RWPE1 (cell line): ENCODE data around the gene ADA.

Experiments used
- CTCF ChIA-PET: fragments of 350-600 bp; sonication (Branson Sonifier 250); formaldehyde crosslinking; extraction: SDS; loops from one replicate; lab custom pipeline; 2021; lab: Yijun Ruan, JAX
- POLR2A ChIA-PET: fragments of 400-600 bp; formaldehyde crosslinking; extraction: SDS; loops from one replicate; lab custom pipeline; 2020; ENCODE audit warnings: antibody characterized with exemption; ENCODE audit not compliant: low non-redundant PET; lab: Yijun Ruan, JAX
- DNase-seq: peaks from one replicate; pipeline ENCODE4 v3.0.0; 2012; ENCODE audit warnings: low spot score
- H3K27ac ChIP-seq: fragments of 450-650 bp; 2 replicates; pipeline ENCODE4 v1.5.1; 2017
- CTCF ChIP-seq: fragments of 450-650 bp; conservative IDR thresholded peaks from 2 replicates; pipeline ENCODE4 v1.5.1; 2017; ENCODE audit warnings: low read depth, mild to moderate bottlenecking

The ADA gene

GRCh38 chr20:44643154-44643519, 8.4 kb downstream of the ADA start:
- no peak for DNase-seq
- ChIA-PET CTCF (interaction anchor here (0.7 to 1.5 kb wide), 5 partner anchors 10 to 236 kb away, joined by 3 to 5 read pairs (median 4); no protein-coding TSS in a partner anchor), POLR2A (no interaction called here)
- no peak for TF ChIP-seq CTCF
- H3K27ac ChIP-seq: peak overlapping the region; percentile 93

DNA sequence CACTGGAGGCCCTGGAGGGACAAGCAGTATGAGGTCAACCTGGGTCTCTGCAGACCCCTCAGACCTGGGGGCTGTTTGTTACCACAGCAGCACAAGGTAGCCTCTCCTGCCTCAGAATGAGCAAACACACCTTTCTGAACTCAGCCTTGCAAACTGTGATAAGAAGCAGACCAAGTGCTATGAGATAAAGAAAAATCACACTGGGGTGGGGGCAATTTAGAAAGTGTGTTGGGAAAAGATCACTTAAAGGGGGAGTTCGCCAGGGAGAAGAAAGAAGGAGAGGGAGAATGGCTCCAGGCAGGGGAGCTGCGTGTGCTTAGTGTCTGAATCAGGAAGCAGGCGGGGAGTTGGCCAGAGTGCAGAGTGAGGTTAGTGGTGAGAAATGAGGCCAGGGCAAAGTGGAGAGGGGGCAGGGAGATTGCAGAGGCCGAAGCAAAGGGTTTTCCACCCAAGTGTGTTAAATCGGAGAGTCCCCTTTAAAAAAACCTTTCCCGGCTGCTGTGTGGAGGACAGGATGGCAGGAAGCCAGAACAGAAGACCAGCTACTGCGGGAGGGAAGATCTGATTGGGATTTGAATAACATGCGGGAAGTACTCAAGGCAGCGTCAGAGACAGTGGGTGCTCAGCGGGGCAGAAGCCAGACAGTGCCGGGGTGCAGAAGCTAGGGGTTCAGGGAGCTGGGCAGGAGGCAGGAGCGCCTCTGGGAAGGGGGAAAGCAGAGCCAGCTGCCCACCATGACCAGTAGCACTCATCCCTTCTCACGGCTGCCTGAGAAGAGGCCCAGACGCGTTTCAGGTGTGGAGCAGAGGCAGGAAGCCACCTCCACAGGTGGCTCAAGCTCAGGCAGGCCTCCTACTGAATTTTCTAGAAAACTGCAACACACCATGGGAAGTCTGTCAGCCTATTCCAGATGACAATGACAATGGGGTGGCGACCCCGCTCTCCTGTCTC, 9.0 kb downstream of the ADA start:
- H3K27ac ChIP-seq: peak overlapping the region; percentile 93
- DNase-seq: peak; percentile 84
- ChIA-PET CTCF (interaction anchor here (0.6 to 1.5 kb wide), 9 partner anchors 11 to 253 kb away, joined by 3 to 5 read pairs (median 4); no protein-coding TSS in a partner anchor), POLR2A (no interaction called here)
- TF ChIP-seq CTCF: no peak

GRCh38 chr20:44641325-44641724, 10.2 kb downstream of the ADA start:
- ChIA-PET CTCF (interaction anchor here (0.6 to 0.7 kb wide), 2 partner anchors 91 to 252 kb away, joined by 3 to 4 read pairs; no protein-coding TSS in a partner anchor), POLR2A (no interaction called here)
- no peak for DNase-seq
- peak overlapping the region; percentile 93 for H3K27ac ChIP-seq
- no peak for TF ChIP-seq CTCF

GRCh38 chr20:44640522-44640921, 11.0 kb downstream of the ADA start:
- ChIA-PET CTCF (interaction anchor here (0.7 kb wide), 1 partner anchor 9 kb away, joined by 5 read pairs; no protein-coding TSS in a partner anchor), POLR2A (no interaction called here)
- peak overlapping the region; percentile 93 for H3K27ac ChIP-seq
- DNase-seq: no peak
- TF ChIP-seq CTCF: no peak

DNA sequence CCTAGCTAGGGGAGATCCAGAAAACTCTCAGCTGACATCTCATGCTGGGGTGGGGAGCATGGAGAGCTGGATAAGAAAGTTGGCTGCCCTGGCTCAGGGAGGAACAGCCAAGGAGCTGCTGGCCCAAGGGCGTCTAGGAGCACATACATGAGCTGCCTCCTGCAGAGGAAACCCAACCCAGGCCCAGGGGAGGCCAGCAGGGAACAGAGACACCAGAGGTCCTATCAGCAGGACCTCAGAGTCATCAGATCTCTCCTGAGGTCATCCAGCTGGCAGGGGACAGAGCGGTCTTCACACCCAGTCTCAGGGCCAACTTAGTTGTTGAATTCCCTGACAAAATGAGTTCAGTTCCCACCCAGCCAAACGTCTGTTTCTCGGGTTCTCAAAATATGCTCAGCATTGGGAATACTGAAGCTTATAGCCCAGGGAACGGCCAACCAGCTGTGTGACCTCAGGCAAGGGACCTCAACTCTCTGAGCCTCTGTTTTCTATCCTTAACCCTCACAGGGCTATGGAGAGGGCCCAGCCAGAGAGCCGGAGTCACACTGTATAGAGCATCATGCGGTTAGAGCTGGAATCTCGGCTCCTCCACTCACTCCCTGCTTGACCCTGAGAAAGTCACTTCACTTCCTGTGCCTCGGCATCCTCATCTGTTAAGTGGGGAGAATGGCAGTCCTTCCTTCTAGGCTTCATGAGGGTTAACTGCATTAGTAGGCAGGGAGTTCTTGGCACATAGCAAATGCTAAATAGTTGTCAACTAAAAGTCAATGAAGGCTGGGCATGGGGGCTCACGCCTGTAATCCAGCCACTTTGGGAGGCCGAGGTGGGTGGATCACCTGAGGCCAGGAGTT, 13.8 kb downstream of the ADA start:
- POLR2A ChIA-PET: no interaction called here
- H3K27ac ChIP-seq: no peak overlapping the region
- no peak for DNase-seq
- CTCF ChIA-PET: interaction anchor here (0.6 to 1.2 kb wide), 2 partner anchors 46 to 458 kb away, joined by 3 to 4 read pairs; no protein-coding TSS in a partner anchor
- no peak for TF ChIP-seq CTCF

- CTCF ChIA-PET: interaction anchor here (0.6 kb wide), 1 partner anchor 459 kb away, joined by 3 read pairs; no protein-coding TSS in a partner anchor
- no peak overlapping the region for H3K27ac ChIP-seq
- TF ChIP-seq CTCF: no peak
- DNase-seq: no peak
- POLR2A ChIA-PET: no interaction called here
Observed at GRCh38 chr20:44637042-44637441, 14.5 kb downstream of the ADA start.
